ENCODE data around the gene ERC1.
A peak's percentile ranks its signal among the peaks of the same experiment; 100 is the strongest.
"Not testable (repeated sequence)": the region's sequence is repeated elsewhere in the genome, so short reads cannot be mapped to it uniquely, and the experiment has no call there.

ERC1 gene

GRCh38 chr12:1329784-1330476, 338.9 kb downstream of the ERC1 start:
- no peak for DNase-seq

DNA sequence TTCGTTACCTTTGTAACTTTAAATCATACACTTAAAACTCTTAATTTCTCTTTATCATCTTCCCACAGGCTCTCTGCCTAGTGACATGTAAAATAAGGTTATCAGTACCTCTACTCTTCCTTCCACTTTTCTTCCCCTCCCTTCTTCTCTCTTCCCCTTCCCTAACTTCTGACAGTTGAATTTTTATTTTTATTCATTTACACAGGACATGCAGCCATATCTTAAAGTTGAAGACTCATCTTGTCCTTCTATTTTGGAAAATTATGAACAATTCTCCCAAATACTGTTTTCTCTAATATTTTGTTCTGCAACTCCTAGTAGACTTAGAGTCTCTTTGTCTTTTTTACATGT, 339.4 kb downstream of the ERC1 start:
- no peak for DNase-seq

DNA sequence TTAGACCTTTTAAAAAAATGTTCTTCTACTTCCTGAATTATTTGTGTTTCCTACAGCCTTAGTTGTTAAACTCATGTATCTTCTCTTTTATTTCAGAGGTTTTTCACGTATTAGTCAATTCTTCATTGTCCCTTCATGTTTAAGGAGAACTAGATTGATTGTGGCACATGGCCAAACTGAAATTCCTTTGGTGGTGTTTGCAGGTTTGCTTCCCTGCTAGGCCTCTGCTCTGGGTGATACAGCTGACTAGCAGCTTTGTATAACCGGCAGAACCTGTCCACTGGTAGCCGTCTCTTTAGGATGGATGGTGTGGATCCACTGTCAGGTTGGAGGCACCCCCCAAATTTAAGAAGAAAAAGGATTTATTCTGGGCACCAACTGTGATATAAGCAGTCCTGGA, 341.3 kb downstream of the ERC1 start:
- no peak for DNase-seq

DNA sequence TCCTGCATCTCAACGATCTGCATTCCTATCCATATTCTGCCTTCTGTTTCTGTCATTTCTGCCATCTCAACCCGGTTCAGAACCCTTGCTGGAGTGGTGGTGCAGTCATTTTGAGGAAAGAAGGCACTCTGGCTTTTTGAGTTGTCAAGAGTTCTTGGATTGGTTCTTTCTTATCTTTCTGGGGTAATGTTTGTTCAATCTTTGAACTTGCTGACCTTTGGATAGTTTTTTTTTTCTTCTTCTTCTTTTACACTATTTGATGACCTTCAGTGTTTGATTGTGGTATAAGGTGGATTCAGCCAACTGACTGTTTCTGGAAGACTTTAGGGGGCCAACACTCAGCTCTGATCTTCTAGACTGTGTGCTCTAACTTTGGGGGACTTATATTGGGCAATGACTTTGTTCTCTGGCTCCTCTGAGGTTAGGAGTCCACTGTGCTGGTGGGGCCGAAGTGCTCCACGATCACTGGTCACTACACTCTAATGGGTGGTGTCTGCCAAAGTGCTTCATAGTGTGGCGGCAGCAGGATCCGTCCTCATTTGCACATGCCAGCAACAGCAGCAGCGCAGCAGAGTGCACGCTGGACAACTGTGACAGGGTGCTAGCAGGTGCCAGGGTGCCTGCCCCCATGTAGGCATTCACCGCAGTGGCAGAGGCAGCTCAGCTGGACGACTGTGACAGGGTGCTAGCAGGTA, 347.6 kb downstream of the ERC1 start:
- no peak for DNase-seq

DNA sequence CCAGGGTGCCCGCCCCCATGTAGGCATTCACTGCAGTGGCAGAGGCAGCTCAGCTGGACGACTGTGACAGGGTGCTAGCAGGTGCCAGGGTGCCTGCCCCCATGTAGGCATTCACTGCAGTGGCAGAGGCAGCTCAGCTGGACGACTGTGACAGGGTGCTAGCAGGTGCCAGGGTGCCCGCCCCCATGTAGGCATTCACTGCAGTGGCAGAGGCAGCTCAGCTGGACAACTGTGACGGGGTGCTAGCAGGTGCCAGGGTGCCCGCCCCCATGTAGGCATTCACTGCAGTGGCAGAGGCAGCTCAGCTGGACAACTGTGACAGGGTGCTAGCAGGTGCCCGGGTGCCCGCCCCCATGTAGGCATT, 348.1 kb downstream of the ERC1 start:
- DNase-seq = not testable (repeated sequence)

GRCh38 chr12:1339618-1340319, 348.7 kb downstream of the ERC1 start:
- DNase-seq = no peak

DNA sequence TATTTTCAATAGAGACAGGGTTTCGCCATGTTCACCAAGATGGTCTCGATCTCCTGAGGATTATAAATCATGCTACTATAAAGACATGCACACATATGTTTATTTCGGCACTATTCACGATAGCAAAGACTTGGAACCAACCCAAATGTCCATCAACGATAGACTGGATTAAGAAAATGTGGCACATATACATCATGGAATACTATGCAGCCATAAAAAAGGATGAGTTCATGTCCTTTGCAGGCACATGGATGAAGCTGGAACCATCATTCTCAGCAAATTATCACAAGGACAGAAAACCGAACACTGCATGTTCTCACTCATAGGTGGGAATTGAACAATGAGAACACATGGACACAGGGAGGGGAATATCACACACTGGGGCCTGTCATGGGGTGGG, 350.2 kb downstream of the ERC1 start:
- DNase-seq = not testable (repeated sequence)

DNA sequence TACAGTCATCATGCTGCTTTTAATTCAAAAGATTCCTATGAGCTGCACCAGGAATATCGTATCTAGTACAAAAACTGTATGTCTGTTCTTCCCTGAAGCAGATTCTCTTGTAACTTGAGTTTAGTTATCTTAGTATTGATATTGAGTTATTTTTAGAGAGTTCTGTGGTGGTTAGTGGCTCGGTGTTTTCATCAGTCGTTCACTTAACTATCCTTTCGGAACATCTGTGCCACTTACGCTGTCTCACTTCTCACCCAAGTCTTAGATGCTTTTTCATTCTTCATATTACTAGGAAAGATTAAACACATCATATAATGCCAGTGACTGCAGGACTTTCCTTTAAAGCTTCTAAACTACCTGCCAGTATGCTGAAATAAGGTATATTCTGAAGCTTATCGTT, 352.4 kb downstream of the ERC1 start:
- no peak for DNase-seq

- DNase-seq = no peak
Observed at GRCh38 chr12:1344245-1344644, 353.2 kb downstream of the ERC1 start.

DNA sequence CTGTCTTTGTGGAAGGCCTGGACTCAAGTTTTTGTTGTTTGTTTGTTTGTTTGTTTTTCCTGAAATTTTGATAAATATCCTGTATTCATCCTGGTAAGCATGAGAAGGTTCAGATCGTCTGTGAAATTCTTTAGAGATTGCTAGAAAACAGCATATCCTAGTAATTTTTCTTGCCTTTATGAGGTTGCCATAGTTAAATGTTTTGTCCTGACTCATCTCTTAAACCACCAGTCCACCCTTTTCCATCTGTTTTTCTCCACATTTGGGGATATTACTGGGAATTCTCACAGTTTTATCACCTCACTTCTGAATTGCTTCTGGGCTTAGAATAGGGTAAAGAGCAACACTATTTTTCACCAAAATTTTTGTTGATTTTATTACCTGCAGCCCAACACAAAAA, 355.1 kb downstream of the ERC1 start:
- peak; percentile 61 for DNase-seq

GRCh38 chr12:1347294-1347693, 356.3 kb downstream of the ERC1 start:
- DNase-seq = no peak

DNA sequence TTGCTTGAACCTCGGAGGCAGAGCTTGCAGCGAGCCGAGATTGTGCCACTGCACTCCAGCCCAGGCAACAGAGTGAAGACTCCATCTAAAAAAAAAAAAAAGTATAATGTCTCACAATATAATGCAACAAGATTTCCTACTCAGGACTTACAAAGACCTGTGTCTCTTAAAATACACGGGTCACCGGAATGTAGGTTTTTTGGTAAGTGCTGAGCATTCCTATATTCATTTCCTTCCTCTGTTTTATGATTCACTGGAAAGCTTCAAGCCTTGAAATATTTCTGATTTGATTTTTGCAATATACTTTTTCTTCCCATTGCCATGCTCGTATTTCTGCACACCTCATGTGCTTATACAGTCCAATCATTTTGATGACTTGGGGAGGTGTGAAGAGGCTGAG, 357.6 kb downstream of the ERC1 start:
- peak; percentile 32 for DNase-seq

GRCh38 chr12:1350055-1350933, 359.3 kb downstream of the ERC1 start:
- DNase-seq = peak; percentile 88

DNA sequence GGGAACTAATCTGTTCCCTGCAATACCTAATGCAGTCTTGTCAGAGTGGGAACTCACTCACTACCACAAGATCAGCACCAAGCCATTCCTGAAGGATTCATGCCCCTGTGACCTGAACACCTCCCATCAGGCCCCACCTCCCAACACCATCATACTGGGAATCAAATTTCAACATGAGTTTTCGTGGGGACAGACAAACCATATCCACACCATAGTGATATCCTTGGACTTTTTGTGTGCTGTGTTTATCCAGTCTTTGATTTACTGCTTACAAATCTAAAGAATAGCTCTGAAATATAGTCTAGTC, 359.9 kb downstream of the ERC1 start:
- DNase-seq = no peak

- DNase-seq = no peak
Observed at GRCh38 chr12:1351926-1352325, 360.9 kb downstream of the ERC1 start.

- DNase-seq = no peak
Observed at GRCh38 chr12:1353451-1353850, 362.4 kb downstream of the ERC1 start.

DNA sequence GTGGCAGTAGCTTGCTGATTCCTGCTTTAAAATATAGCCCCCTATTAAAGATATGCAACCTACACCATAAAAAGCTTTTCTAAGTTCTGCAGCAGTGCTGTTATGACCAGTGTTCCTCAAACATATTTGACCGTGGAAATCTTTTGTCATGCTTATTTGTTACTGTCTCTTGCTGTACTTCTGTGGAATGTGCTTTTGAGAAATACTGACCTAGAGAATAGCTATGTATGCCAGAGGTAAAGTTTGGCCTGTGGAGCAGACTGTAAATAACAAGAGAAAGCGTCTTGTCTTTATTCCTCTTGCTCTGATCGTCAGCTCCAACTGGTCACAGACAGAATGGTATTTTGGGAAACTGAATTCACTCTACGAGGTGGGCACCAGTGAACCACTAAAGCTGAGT, 364.4 kb downstream of the ERC1 start:
- DNase-seq = no peak

DNA sequence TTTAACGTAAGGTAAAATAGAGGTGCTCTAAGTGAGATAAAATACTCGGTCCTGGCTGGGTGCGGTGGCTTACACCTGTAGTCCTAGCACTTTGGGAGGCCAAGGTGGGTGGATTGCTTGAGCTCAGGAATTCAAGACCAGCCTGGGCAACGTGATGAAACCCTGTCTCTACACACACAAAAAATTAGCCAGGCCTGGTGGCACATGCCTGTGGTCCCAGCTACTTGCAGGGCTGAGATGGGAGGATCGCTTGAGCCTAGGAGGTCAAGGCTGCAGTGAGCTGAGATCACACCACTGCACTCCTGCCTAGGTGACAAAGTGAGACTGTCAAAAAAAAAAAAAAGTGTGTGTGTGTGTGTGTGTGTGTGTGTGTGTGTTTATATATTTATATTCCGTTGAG, 364.8 kb downstream of the ERC1 start:
- not testable (repeated sequence) for DNase-seq

- no peak for DNase-seq
Observed at GRCh38 chr12:1356285-1356684, 365.3 kb downstream of the ERC1 start.

- DNase-seq = peak; percentile 74
Observed at GRCh38 chr12:1357171-1357570, 366.1 kb downstream of the ERC1 start.

DNA sequence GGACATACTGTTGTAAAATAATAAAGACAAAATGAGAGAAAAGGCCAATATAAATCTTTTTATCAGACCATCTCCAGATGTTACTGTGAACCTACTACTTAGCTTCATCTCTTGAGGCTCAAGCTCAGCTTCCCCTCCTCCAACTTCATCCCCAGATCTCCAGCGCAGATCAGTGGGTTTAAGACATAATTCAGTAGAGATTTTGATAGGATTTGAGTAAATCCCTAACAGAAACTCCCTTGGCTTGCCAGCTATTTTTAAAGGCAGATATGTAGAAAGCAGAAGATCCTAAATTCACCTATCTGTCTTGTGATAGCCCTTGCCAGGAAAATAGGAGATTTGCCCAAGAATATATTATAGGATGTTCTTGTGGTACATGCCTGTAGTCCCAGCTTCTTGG, 366.7 kb downstream of the ERC1 start:
- no peak for DNase-seq

- peak; percentile 93 for DNase-seq
Observed at GRCh38 chr12:1360441-1361210, 369.6 kb downstream of the ERC1 start.

Data from fibroblast of skin of back (primary cell).